Measurements from ENCODE around the gene DFFB.

The DFFB gene

DNA sequence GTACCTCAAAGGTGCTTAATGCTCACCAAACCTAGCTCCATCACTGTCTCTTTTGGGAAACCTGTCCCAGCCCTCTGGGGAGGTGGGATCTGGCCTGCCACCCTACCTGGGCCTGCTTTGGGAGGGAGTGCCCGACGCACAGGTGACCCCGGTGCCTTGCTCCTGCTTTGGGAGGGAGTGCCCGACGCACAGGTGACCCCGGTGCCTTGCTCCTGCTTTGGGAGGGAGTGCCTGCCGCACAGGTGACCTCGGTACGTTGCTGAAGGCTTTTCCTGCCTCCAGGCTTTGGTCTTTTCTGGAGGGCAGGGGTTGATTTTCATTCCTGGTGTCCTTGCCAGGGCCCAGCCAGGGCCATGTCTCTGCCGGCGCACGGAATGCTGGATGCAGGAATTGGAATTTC lies 68.0 kb downstream of the DFFB start:
- DNase-seq (ENCODE audit: low read depth, low spot score), result no peak

DNA sequence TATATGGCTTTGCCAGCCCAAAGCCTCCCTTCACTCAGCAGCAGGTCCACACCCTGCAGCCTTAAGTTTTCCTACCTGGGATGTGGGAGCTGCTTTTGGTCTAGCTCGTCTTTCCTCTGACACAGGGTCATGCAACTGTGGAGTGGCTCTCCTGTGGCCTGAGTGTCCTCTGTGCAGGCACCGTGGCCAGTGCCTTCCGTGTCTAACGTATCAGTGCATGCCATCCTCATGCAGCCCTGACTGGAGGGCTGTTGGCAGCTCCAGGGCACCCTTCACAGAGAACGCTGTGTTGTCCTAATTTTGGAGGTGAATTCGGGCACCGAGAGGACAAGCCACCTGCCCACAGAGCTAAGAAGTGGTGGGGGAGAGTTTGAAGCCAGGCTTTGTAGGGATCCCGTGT lies 68.5 kb downstream of the DFFB start:
- DNase-seq (ENCODE audit: low read depth, low spot score), result no peak

DNA sequence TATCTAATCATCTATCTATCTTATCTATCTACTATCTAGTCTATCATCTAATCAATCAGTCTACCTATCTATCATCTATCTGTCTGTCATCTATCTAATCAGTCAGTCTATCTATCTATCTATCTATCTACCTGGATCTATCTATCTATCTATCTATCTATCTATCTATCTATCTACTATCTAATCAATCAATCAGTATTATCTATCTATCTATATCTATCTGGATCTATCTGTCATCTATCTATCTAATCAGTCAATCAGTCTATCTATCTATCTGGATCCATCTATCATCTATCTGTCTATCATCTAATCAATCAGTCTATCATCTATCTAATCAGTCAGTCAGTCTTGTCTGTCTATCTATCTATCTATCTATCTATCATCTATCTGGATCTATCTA lies 69.7 kb downstream of the DFFB start:
- DNase-seq (ENCODE audit: low read depth, low spot score), result no peak

- no peak for DNase-seq (ENCODE audit: low read depth, low spot score)
Observed at GRCh38 chr1:3928586-3928985, 71.3 kb downstream of the DFFB start.

GRCh38 chr1:3929126-3929525 lies 71.8 kb downstream of the DFFB start:
- no peak for DNase-seq (ENCODE audit: low read depth, low spot score)

GRCh38 chr1:3930301-3931006 lies 73.2 kb downstream of the DFFB start:
- DNase-seq (ENCODE audit: low read depth, low spot score), result no peak

DNA sequence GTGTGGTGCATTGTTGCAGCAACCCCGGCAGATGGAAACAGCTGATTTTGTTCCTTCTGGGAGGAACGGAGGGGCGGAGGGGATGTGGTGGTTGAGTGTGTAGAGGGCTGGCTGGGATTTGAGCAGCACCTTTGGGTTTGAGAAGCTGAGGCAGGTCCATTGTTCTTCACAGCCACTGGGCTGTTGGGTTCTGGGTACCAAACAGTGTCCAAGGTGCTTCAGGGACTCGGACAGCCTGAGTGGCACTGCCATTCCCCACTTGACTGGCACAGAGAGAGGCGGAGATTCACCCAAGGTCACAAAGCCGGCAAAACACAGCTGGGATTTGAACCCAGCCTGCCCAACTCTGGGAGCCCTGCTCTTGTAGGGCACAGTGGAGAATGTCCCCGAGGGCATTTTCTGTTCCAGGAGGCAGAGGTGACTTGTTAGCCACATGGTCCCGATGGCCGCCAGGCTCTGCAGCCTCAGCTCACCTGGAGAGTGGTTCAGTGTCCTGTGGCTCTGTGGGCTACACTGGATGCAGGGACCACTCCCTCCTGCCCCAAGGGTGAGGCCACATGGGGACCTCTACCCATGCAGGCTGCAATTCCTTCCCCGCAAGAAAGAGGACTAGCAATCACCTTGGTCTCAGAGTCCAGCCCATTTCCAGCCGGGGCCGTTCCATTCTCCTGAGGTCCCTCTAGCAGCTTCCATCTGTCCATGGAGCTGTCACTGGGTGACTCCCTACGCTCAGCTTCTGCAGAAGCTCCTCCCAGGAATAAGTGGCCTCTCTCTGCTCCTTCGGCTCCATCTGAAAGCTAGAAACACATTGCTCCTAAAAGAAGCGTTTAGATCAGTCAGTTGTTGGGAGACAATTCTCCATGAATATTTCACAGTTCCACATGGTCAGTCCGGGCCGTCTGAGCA lies 74.0 kb downstream of the DFFB start:
- no peak for DNase-seq (ENCODE audit: low read depth, low spot score)

- no peak for DNase-seq (ENCODE audit: low read depth, low spot score)
Observed at GRCh38 chr1:3932156-3932919, 75.1 kb downstream of the DFFB start.

All from activated naive CD8-positive, alpha-beta T cell treated with anti-CD3 and anti-CD28 coated beads, Interleukin-2, amount 50 U/mL, for 16 hours (primary cell).